Stimulated activated CD8-positive, alpha-beta memory T cell treated with anti-CD3 and anti-CD28 coated beads, Interleukin-7, amount 100 ng/mL, for 48 hours (primary cell): ENCODE results near the gene APLN.

ENCODE experiments used
- DNase-seq, 2 donors: peaks; one replicate each; pipeline ENCODE4 v3.0.0-alpha.2; 2020; ENCODE audit warnings: low read depth in 1 of 2; ENCODE audit errors: extremely low read depth in 1 of 2

Gene APLN

GRCh38 chrX:129599996-129600395 is 54.8 kb downstream of the APLN start:
- no peak for DNase-seq

- no peak for DNase-seq
These were observed 55.3 kb downstream of the APLN start for GRCh38 chrX:129599499-129599898.

- DNase-seq = no peak
These were observed 56.9 kb downstream of the APLN start for GRCh38 chrX:129597905-129598304.

- no peak for DNase-seq
These were observed 58.7 kb downstream of the APLN start for GRCh38 chrX:129596077-129596476.
